ENCODE measurements around the gene SNED1.

The SNED1 gene

GRCh38 chr2:241020629-241021190, 22.3 kb downstream of the SNED1 start:
- in situ Hi-C loops (cut with MboI; ENCODE audit: low sequenced_read_pairs) = no loop called here

GRCh38 chr2:241025639-241026038, 27.2 kb downstream of the SNED1 start:
- in situ Hi-C loops (cut with MboI; ENCODE audit: low sequenced_read_pairs) = no loop called here

GRCh38 chr2:241029599-241030332, 31.3 kb downstream of the SNED1 start:
- in situ Hi-C loops (cut with MboI; ENCODE audit: low sequenced_read_pairs) = no loop called here

- in situ Hi-C loops (cut with MboI; ENCODE audit: low sequenced_read_pairs) = no loop called here
Observed at GRCh38 chr2:241030333-241030680, 31.9 kb downstream of the SNED1 start.

DNA sequence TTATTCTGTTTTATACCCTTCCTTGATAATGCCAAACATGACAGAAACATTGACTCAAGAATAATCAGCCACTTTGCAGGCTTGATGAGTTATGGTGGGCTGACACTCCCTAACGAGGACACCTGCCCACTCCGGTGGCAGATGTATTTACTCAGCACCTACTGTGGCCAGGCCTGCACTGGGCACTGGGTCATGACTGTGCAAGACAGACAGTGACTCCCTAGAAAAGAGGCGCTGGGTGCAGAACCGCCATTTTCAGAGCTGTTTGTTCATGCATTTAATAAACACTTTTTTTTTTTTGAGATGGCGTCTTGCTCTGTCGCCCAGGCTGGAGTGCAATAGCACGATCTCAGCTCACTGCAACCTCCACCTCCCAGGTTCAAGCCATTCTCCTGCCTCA, 32.5 kb downstream of the SNED1 start:
- in situ Hi-C loops (cut with MboI; ENCODE audit: low sequenced_read_pairs) = no loop called here

- in situ Hi-C loops (cut with MboI; ENCODE audit: low sequenced_read_pairs) = no loop called here
Observed at GRCh38 chr2:241031436-241032165, 33.2 kb downstream of the SNED1 start.

GRCh38 chr2:241033336-241033987, 35.0 kb downstream of the SNED1 start:
- in situ Hi-C loops (cut with MboI; ENCODE audit: low sequenced_read_pairs) = no loop called here

- in situ Hi-C loops (cut with MboI; ENCODE audit: low sequenced_read_pairs) = no loop called here
Observed at GRCh38 chr2:241033994-241034393, 35.6 kb downstream of the SNED1 start.

GRCh38 chr2:241034490-241035141, 36.2 kb downstream of the SNED1 start:
- in situ Hi-C loops (cut with MboI; ENCODE audit: low sequenced_read_pairs) = no loop called here

GRCh38 chr2:241035142-241035817, 36.9 kb downstream of the SNED1 start:
- in situ Hi-C loops (cut with MboI; ENCODE audit: low sequenced_read_pairs) = no loop called here

DNA sequence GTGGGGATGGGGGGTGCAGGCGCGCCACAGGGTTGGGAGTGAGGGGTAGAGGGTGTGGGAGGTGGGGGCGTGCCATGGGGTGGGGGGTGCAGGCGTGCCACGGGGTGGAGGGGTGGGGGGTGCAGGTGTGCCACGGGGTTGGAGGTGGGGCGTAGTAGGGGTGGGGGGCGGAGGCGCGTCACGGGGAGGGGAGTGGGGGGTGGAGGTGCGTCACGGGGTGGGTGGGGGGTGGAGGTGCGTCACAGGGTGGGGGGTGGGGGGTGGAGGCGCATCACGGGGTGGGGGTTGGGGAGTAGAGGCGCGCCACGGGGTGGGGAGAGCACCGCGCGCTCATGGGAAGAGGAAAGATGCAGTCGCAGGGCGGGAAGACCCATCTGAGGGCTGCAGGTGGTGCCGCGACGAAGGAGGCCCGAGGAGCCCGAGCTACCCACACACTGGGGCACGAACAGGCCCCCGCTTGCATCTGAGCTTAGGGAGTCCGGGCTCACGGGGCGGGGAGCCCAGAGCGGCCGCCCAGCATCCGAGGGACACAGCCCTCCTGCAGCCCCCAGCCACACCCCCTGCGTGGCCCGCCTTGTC, 37.5 kb downstream of the SNED1 start:
- in situ Hi-C loops (cut with MboI; ENCODE audit: low sequenced_read_pairs) = no loop called here

DNA sequence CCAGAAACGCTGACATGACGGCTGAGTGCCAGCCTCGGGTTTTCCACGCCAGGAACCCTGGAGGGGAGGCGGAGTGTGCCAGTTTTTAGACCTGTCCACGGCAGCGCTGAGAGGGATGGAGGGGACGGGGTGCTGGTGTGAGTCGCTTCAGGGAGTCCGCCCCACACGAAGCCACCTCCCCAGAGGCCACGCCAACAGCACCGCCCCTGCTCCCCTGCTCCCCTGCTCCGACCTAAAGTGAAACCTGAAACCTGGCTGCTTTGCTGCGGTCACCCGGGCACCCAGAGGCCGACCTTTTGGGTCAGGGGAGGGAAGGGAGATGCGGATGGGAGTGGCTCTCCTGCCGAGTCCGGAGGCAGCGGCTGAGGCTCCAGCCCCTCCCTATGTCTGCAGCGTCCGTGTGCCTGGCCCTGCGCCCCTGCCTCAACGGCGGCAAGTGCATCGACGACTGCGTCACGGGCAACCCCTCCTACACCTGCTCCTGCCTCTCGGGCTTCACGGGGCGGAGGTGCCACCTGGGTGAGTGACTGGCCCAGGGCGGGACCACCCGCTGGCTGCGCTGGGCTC, 38.1 kb downstream of the SNED1 start:
- in situ Hi-C loops (cut with MboI; ENCODE audit: low sequenced_read_pairs) = no loop called here

DNA sequence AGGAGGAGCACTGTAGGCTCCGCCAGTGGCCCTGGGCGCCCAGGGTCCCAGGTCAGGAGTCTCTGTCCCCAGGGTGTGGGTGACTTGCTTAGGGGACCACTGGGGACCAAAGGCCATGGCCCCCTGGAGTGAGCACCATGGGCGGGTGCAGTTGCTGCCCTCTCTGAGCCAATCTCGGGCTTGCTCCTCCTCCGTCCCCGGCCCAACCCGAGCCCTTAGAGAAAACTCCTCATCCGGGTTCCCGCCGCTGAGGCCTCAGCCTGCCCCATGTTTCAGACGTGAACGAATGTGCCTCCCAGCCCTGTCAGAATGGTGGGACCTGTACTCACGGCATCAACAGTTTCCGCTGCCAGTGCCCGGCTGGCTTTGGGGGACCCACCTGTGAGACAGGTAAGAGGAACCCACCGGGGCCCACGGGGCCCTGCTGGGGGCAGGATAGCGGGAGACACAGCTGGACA, 38.6 kb downstream of the SNED1 start:
- in situ Hi-C loops (cut with MboI; ENCODE audit: low sequenced_read_pairs) = no loop called here

DNA sequence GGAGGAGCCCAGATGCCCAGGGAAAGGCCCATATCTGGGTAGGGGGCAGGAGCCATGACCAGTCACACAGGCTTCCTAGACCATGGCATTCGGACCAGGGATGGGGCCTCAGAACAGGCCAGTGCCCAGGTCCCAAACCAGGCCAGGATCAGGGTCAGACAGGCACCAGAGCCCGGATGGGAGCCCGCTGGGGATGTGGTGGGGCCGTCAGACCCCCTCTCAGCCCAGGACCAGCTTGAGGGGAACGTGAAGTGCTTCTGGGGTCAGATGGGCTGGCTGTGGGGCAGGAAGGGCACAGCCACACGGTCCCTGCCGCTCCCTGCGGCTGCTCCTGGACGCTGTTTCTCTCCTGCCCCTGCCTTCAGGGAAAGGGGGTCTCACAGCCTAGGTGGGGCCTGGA, 39.1 kb downstream of the SNED1 start:
- in situ Hi-C loops (cut with MboI; ENCODE audit: low sequenced_read_pairs) = no loop called here

- in situ Hi-C loops (cut with MboI; ENCODE audit: low sequenced_read_pairs) = no loop called here
Observed at GRCh38 chr2:241038374-241039180, 40.2 kb downstream of the SNED1 start.

- in situ Hi-C loops (cut with MboI; ENCODE audit: low sequenced_read_pairs) = no loop called here
Observed at GRCh38 chr2:241039416-241039815, 41.0 kb downstream of the SNED1 start.

DNA sequence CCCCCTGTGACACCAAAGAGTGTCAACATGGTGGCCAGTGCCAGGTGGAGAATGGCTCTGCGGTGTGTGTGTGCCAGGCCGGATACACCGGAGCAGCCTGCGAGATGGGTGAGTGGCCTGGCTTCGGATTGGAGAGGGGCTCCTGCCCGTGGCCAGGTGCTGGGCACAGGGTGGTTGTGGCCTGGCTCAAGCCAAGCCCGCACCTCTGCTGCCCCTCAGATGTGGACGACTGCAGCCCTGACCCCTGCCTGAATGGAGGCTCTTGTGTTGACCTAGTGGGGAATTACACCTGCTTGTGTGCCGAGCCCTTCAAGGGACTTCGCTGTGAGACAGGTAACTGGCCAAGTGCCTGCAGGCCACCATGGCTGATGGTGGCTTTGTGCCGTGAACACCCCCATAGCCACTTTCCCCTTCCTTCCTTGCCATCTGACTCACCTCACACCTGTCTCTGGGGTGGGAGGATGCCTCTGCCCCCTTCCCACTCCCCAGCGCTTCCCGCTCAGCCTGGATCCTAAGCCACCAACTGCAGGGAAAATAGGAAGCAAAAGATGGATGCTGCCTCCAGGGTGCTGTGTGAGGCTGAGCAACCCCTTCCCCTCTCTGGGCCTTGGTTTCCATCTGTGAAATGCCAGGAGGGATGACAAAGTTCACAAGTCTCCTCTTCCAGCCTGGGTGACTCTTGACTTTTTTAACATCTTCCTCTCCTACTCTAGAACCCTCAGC, 41.8 kb downstream of the SNED1 start:
- in situ Hi-C loops (cut with MboI; ENCODE audit: low sequenced_read_pairs) = no loop called here

GRCh38 chr2:241041589-241042158, 43.3 kb downstream of the SNED1 start:
- in situ Hi-C loops (cut with MboI; ENCODE audit: low sequenced_read_pairs) = no loop called here
